MCF 10A (cell line): Measurements from ENCODE around the gene ADARB2. TPM values are rescaled to one million over a fixed set of nuclear protein-coding genes. Genes with fewer than 3 reads are reported as not detected.

Source experiments
- BruUV-seq: library from RNA; stranded (reverse); fragments of 400-500 nt; replicated peaks from 2 replicates; lab custom pipeline; 2021; lab: Mats Ljungman, UMichigan
- CTCF ChIA-PET: fragments of 300-600 bp; sonication (Branson Sonifier 250); formaldehyde crosslinking; extraction: SDS; loops from one replicate; lab custom pipeline; 2021; ENCODE audit warnings: antibody characterized with exemption, inconsistent platforms; lab: Yijun Ruan, JAX
- POLR2A ChIA-PET: fragments of 300-600, 350-650 bp; sonication (Branson Sonifier 250); formaldehyde crosslinking; extraction: SDS; loops from one replicate; lab custom pipeline; 2020; ENCODE audit warnings: antibody characterized with exemption, inconsistent platforms; lab: Yijun Ruan, JAX
- DNase-seq: peaks from one replicate; pipeline ENCODE4 v3.0.0-alpha.2; 2018; ENCODE audit not compliant: unreplicated experiment
- H3K27ac Mint-ChIP-seq: one replicate; pipeline ENCODE4 v1.8.0; 2022; ENCODE audit warnings: mild to moderate bottlenecking, low read depth, mixed read lengths; ENCODE audit not compliant: unreplicated experiment
- H3K27me3 Mint-ChIP-seq: one replicate; pipeline ENCODE4 v1.8.0; 2022; ENCODE audit warnings: mixed read lengths; ENCODE audit not compliant: insufficient read depth, unreplicated experiment
- H3K36me3 Mint-ChIP-seq: one replicate; pipeline ENCODE4 v1.8.0; 2022; ENCODE audit warnings: mild to moderate bottlenecking, moderate library complexity, mixed read lengths; ENCODE audit not compliant: insufficient read depth, unreplicated experiment
- H3K4me1 Mint-ChIP-seq: one replicate; pipeline ENCODE4 v1.8.0; 2022; ENCODE audit warnings: mixed read lengths; ENCODE audit not compliant: insufficient read depth, unreplicated experiment
- H3K4me3 Mint-ChIP-seq: one replicate; pipeline ENCODE4 v1.8.0; 2022; ENCODE audit warnings: mild to moderate bottlenecking, moderate library complexity, mixed read lengths; ENCODE audit not compliant: unreplicated experiment
- H3K9me3 Mint-ChIP-seq: one replicate; pipeline ENCODE4 v1.8.0; 2022; ENCODE audit warnings: mixed read lengths; ENCODE audit not compliant: unreplicated experiment
- CTCF ChIP-seq: fragments of 200-600 bp; IDR thresholded peaks from one replicate; pipeline ENCODE4 v1.8.0; 2022; ENCODE audit warnings: antibody characterized with exemption, mild to moderate bottlenecking; ENCODE audit not compliant: unreplicated experiment
- intact Hi-C: fragments of 100-400 bp; cut with micrococcal nuclease; formaldehyde crosslinking; loops from 2 replicates; pipeline ENCODE4 v1.14.1; 2022
- total RNA-seq: library from RNA; stranded (reverse); gene quantifications from 2 replicates; pipeline ENCODE4 v1.2.3, GENCODE V29; 2022

The ADARB2 gene
- total RNA-seq, 1 experiment from 2014 or later, result 0.96 TPM

- intact Hi-C loops, result no loop called here
- ChIA-PET POLR2A (interaction anchor here (0.5 kb wide), 1 partner anchor 100 kb away, joined by 6 read pairs; no protein-coding TSS in a partner anchor), CTCF (interaction anchor here (0.5 kb wide), 1 partner anchor 22 kb away, joined by 3 read pairs; no protein-coding TSS in a partner anchor)
- Mint-ChIP-seq H3K27ac (no peak overlapping the region), H3K4me3 (no peak overlapping the region), H3K36me3 (peaks cover 6% of the 10 kb centered on the region), H3K4me1 (no peaks in the 10 kb centered on the region), H3K9me3 (peaks cover 29% of the 10 kb centered on the region), H3K27me3 (peaks cover 59% of the 10 kb centered on the region)
- no TSS peak for BruUV-seq
- no peak for TF ChIP-seq CTCF
- no peak for DNase-seq
Observed at GRCh38 chr10:1141261-1141660, 596.1 kb downstream of the ADARB2 start.

- ChIA-PET CTCF (no interaction called here), POLR2A (no interaction called here)
- intact Hi-C loops, result no loop called here
- H3K4me3 Mint-ChIP-seq, result no peak overlapping the region
- H3K9me3 Mint-ChIP-seq, result peaks cover 13% of the 10 kb centered on the region
- H3K36me3 Mint-ChIP-seq, result peaks cover 6% of the 10 kb centered on the region
- no peak for DNase-seq
- H3K27ac Mint-ChIP-seq, result no peak overlapping the region
- H3K27me3 Mint-ChIP-seq, result peaks cover 50% of the 10 kb centered on the region
- no TSS peak for BruUV-seq
- TF ChIP-seq CTCF, result no peak
- no peaks in the 10 kb centered on the region for H3K4me1 Mint-ChIP-seq
Observed at GRCh38 chr10:1138529-1138928, 598.8 kb downstream of the ADARB2 start.

- Mint-ChIP-seq H3K27ac (no peak overlapping the region), H3K4me3 (no peak overlapping the region), H3K9me3 (peaks cover 10% of the 10 kb centered on the region), H3K36me3 (peaks cover 11% of the 10 kb centered on the region), H3K4me1 (no peaks in the 10 kb centered on the region), H3K27me3 (peaks cover 41% of the 10 kb centered on the region)
- no peak for TF ChIP-seq CTCF
- ChIA-PET CTCF (no interaction called here), POLR2A (interaction anchor here (1.0 kb wide), 1 partner anchor 308 kb away, joined by 3 read pairs; no protein-coding TSS in a partner anchor)
- intact Hi-C loops, result no loop called here
- no TSS peak for BruUV-seq
- DNase-seq, result no peak
Observed at GRCh38 chr10:1137499-1138163, 599.7 kb downstream of the ADARB2 start.

GRCh38 chr10:1136268-1136667, 601.1 kb downstream of the ADARB2 start:
- Mint-ChIP-seq H3K27ac (no peak overlapping the region), H3K4me1 (no peaks in the 10 kb centered on the region), H3K9me3 (peaks cover 10% of the 10 kb centered on the region), H3K4me3 (no peak overlapping the region), H3K36me3 (peaks cover 15% of the 10 kb centered on the region), H3K27me3 (peaks cover 30% of the 10 kb centered on the region)
- POLR2A ChIA-PET, result interaction anchor here (0.7 kb wide), 1 partner anchor 1813 kb away, joined by 3 read pairs; no protein-coding TSS in a partner anchor
- DNase-seq, result no peak
- CTCF ChIA-PET, result interaction anchor here (0.6 kb wide), 1 partner anchor 646 kb away, joined by 3 read pairs; no protein-coding TSS in a partner anchor
- BruUV-seq, result no TSS peak
- TF ChIP-seq CTCF, result no peak
- intact Hi-C loops, result no loop called here
